Uterus (tissue), 4 donors: Measurements from ENCODE around the gene SIX5. TPM values are rescaled to one million over a fixed set of nuclear protein-coding genes. Genes with fewer than 3 reads are reported as not detected.

Experiments used
- DNase-seq, 2 donors: peaks; one replicate each; pipeline ENCODE4 v3.0.0-alpha.2; 2019 to 2020
- H3K27ac ChIP-seq, 2 donors: fragments of 200-600 bp; sonication (generic); 1 replicate in 1 of 2; 2 replicates in 1 of 2; pipeline ENCODE4 v1.5.1; 2016 to 2018
- H3K27me3 ChIP-seq, 2 donors: fragments of 200-600 bp; sonication (generic); one replicate each; pipeline ENCODE4 v1.5.1; 2018 to 2019; ENCODE audit warnings: control low read depth in 1 of 2
- H3K36me3 ChIP-seq, 2 donors: fragments of 200-600 bp; sonication (generic); one replicate each; pipeline ENCODE4 v1.5.1; 2019; ENCODE audit warnings: control low read depth in 1 of 2
- H3K4me1 ChIP-seq, 2 donors: fragments of 200-600 bp; sonication (generic); one replicate each; pipeline ENCODE4 v1.5.1; 2018 to 2019; ENCODE audit warnings: control low read depth in 1 of 2
- H3K4me3 ChIP-seq, 2 donors: fragments of 200-600 bp; sonication (generic); 1 replicate in 1 of 2; 2 replicates in 1 of 2; pipeline ENCODE4 v1.5.1; 2018 to 2019; ENCODE audit warnings: mild to moderate bottlenecking in 1 of 2
- H3K9me3 ChIP-seq, 2 donors: fragments of 200-600 bp; sonication (generic); one replicate each; pipeline ENCODE4 v1.5.1; 2019; ENCODE audit warnings: control low read depth in 1 of 2
- CTCF ChIP-seq, 4 experiments: fragments of 200-600 bp in 2 of 4; fragments of 450-650 bp in 2 of 4; sonication (generic) in 2 of 4; IDR thresholded peaks; one replicate each; pipeline ENCODE4 v1.5.1; 2016 to 2019; ENCODE audit warnings: antibody characterized with exemption in 4 of 4, mild to moderate bottlenecking in 2 of 4, moderate library complexity in 1 of 4
- POLR2A ChIP-seq, 2 donors: fragments of 450-650 bp; IDR thresholded peaks; one replicate each; pipeline ENCODE4 v1.6.1; 2016; ENCODE audit warnings: antibody characterized with exemption in 2 of 2, mild to moderate bottlenecking in 1 of 2, moderate library complexity in 1 of 2
- intact Hi-C: fragments of 100-400 bp; cut with DNase I; formaldehyde crosslinking; loops from one replicate; pipeline ENCODE4 v1.15.1; 2023; ENCODE audit warnings: low total_unique reads
- total RNA-seq, 4 donors: library from RNA; depleted of rRNA in 3 of 4; stranded (reverse); fragments of >200 nt in 3 of 4; gene quantifications; one replicate each; pipeline versions ENCODE4 v1.1.0 to v1.2.4, GENCODE V29; 2014 to 2023
- donor health status: DM: yes; HTN: yes; CAD: no.

Gene SIX5
- total RNA-seq, 4 donors from 2014 or later: 4.4 to 48.9 (median 12.5) TPM

GRCh38 chr19:45772912-45773311, 3.9 kb upstream of the SIX5 start:
- H3K27ac ChIP-seq: no peak overlapping the region
- no peaks in the 10 kb centered on the region for H3K36me3 ChIP-seq
- H3K9me3 ChIP-seq: no peaks in the 10 kb centered on the region
- no peak overlapping the region for H3K4me3 ChIP-seq
- H3K27me3 ChIP-seq: no peaks in the 10 kb centered on the region
- intact Hi-C loops: no loop called here
- H3K4me1 ChIP-seq: no peaks in the 10 kb centered on the region
- no peak for DNase-seq
- TF ChIP-seq CTCF (IDR thresholded peaks at IDR 0.05) (no peak), POLR2A (IDR thresholded peaks at IDR 0.05) (no peak)

- intact Hi-C loops: no loop called here
- TF ChIP-seq POLR2A (IDR thresholded peaks at IDR 0.05) (no peak), CTCF (IDR thresholded peaks at IDR 0.05) (no peak)
- H3K27me3 ChIP-seq: no peaks in the 10 kb centered on the region
- H3K27ac ChIP-seq: peak overlapping the region in 1 of 2 donors; percentile 92
- no peaks in the 10 kb centered on the region for H3K9me3 ChIP-seq
- H3K36me3 ChIP-seq: no peaks in the 10 kb centered on the region
- no peak overlapping the region for H3K4me3 ChIP-seq
- DNase-seq: no peak
- H3K4me1 ChIP-seq: no peaks in the 10 kb centered on the region
Observed at GRCh38 chr19:45772130-45772840, 3.2 kb upstream of the SIX5 start.

GRCh38 chr19:45771311-45771933, 2.4 kb upstream of the SIX5 start:
- TF ChIP-seq CTCF (IDR thresholded peaks at IDR 0.05) (no peak), POLR2A (IDR thresholded peaks at IDR 0.05) (no peak)
- Histone ChIP-seq H3K4me1 (peaks cover 0 to 7% of the 10 kb centered on the region in 2 donors), H3K9me3 (no peaks in the 10 kb centered on the region), H3K4me3 (peak overlapping the region in 1 of 2 donors; percentile 55), H3K27ac (peak overlapping the region; percentile 90 to 92), H3K36me3 (no peaks in the 10 kb centered on the region), H3K27me3 (no peaks in the 10 kb centered on the region)
- peak; percentile 48 to 53 for DNase-seq
- intact Hi-C loops: no loop called here

GRCh38 chr19:45770192-45771101, 1.4 kb upstream of the SIX5 start:
- peak overlapping the region; percentile 90 to 92 for H3K27ac ChIP-seq
- peak; percentile 54 to 61 for TF ChIP-seq POLR2A (IDR thresholded peaks at IDR 0.05)
- TF ChIP-seq CTCF (IDR thresholded peaks at IDR 0.05): peak; percentile 93 to 99 (median 94)
- peaks cover 3 to 16% of the 10 kb centered on the region in 2 donors for H3K4me1 ChIP-seq
- intact Hi-C loops: no loop called here
- no peaks in the 10 kb centered on the region for H3K9me3 ChIP-seq
- no peaks in the 10 kb centered on the region for H3K27me3 ChIP-seq
- H3K36me3 ChIP-seq: no peaks in the 10 kb centered on the region
- peak; percentile 96 to 98 for DNase-seq
- peak overlapping the region; percentile 47 to 55 for H3K4me3 ChIP-seq
